NCI-H2029 (cell line): ENCODE measurements around the gene PLPP4.

Source experiments
- DNase-seq: peaks from one replicate; lab custom pipeline; 2025; lab: John Stamatoyannopoulos, UW

PLPP4 gene

DNA sequence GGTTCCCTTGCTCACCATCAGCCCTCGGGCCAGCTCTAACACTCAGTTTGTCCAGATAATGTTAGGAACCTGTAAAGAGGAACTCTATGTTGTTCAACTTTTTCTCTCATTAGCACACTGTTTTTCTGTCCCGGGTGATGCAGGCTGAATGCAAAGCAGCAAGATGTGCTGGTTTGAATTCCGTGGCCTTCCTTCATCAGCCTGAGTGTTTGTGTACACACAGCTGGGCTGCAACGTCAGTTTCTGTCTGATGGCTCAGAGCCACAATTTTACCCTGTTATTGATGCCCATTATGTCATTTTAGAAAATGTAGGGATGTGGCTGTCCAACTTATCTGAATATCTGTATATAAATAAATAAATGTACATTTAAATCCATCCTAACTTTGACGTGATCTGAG, 152.0 kb downstream of the PLPP4 start:
- DNase-seq = no peak

DNA sequence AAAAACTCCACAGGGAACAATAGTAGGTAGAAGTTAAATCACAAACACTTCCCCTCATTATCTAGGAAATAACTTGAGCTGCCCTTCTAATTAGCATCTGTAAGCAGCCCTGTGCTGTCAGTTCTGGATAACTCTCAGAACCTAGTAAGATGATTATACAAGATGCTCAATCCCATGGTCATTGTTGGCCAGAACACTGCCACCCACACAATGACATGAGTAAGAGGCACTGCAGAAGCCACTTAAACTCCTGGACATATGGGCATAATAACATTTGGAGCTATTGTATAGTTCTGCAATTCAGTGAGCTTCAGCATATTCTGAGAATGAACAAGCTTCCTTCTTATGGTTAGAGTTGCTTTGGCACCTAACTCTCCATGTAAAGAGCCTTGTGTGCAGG, 153.8 kb downstream of the PLPP4 start:
- DNase-seq = no peak

DNA sequence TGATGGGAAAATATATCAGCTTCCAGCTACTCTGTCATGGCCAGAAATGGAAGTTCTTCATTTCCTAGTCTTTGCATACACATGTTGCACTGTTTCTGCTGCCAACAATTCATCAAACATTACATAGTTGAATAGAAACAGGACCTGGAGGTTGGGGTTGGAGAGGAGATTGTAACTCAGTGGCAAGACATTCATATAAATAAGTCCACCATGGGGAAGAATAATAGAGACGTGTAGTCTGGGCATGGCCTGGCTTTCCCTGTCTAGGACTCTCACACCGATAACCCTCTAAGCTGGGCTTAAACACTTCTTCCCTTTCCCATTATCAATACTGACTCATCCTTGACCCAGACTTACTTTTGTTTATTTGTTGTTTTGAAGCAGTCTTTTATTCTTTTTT, 155.7 kb downstream of the PLPP4 start:
- no peak for DNase-seq

DNA sequence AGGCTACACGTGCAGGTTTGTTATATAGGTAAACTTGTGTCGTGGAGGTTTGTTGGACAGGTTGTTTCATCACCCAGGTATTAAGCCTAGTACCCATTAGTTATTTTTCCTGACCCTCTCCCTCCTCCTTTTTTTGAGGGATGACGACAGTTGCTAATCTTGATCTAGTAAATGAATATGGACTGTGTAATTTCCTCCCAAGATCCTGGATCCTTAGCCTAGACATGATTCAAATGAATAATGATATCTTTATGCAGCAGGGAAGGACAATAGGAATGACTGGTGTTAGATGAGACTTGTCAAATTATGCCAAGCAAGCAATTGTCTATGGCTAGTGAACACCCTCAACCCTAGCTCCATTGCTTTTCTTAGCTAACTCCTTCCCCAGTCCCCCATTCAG, 156.2 kb downstream of the PLPP4 start:
- DNase-seq = no peak

DNA sequence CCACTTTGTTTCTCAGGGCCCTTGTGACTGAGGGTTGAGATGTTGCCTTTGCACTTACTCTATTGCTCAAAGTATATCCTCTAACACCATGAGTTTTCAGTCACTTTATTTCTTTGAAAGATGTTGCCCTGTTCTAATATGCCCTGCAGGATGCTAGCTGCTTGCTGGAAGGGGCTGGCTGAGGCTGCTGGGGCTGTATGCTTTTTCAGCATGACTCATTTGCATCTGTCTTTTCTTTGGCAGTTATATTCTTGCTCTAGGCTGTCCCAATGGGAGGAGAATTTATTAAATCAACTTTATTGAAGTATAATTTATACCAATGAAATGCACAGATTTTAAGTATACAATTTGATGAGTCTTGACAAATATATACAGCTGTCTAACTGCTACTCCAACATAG, 157.7 kb downstream of the PLPP4 start:
- no peak for DNase-seq

DNA sequence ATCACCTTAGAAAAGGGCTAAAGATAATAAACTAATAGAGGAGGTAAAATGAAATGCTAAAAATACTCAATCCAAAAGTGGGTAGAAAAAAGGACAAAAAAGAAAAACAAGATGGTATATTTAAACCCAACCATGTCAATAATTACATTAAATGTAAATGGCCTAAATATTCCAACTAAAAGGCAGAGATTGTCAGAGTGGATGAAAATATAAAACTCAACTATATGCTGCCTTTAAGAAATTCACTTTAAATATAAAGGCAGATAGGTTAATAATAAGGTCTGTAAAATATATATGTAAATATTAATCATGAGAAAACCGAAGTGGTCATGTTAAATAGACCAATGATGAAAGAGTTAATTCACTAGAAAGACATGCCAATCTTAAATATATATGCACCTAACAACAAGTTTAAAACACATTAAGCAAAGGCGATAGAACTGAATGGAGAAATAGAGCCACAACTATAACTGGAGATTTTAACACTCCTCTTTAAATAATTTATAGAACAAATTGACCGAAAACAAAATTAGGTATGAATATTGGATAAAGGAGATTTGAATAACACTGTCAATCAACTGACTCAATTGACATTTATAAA, 159.4 kb downstream of the PLPP4 start:
- DNase-seq = no peak

DNA sequence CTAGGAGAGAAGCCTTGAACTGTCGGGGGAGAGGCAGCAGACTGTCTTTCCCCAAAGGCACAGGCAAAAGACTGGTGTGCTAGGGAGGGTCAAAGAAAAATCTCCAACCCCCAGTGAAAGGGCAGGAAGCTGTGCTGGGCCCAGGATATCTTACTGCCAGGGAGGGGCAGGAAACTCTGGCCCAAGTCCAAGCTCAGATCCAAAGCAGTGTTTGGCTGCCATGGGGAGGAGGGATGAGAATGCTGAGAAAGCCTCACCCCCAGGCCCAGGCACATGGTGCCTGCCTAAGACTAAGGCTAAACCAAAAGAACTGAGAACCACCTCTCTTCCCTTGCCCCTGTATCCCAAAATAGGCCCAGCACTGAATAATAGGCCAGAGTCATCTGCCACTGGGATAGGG, 171.2 kb downstream of the PLPP4 start:
- DNase-seq = no peak

DNA sequence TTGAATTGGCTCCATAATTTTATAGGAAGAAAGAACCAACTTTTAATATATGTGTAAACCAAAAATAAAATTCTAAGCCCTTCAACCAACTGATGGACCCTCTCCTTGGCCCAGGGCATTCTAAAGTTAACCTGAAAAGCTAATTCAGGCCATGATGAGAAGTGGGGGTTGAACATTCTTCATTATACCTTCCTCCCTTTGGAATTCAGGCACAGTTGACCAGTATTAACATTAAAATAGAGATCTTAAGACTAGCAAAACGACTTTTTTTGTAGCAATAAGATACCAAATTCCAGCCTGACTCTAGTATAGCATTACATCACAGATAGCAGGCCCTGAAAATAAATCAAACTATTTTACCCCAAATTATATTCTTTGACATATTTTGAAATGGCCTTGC, 173.2 kb downstream of the PLPP4 start:
- DNase-seq = no peak

DNA sequence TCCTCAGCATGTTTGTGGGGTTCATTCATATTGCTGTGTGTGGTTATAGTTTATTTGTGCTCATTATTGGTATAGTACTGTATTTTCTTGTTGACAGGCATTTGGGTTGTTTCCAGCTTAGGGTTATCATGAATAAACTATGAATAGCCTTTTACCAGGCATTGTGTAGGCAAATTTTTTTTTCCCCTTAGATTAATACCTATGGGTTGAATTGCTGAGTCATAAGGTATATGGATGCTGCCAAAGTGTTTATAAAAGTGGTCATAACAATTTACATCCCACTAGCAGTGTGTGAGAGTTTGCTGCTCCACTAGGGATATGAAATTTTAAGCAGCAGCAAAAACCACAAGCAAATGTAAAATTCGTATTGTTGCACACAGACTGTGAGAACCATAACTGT, 175.0 kb downstream of the PLPP4 start:
- DNase-seq = no peak

DNA sequence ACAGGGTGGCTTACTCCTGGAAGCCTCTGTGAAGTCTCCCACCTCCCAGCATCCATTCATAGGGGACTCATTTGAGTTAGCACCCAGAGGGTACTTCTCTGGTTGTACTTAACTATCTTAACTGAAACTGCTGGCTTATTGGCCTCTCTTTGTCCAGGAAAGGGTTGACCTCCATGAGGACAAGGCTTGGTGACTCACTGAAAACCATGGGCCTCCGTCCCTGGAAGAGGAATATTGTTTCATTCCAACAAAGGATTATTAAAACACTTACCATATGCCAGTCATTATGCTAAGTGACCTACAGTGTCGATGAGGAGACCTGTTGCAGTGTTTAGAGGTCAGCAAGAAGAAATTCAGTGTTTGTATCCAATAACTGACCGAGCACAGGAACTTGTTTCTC, 175.9 kb downstream of the PLPP4 start:
- no peak for DNase-seq

DNA sequence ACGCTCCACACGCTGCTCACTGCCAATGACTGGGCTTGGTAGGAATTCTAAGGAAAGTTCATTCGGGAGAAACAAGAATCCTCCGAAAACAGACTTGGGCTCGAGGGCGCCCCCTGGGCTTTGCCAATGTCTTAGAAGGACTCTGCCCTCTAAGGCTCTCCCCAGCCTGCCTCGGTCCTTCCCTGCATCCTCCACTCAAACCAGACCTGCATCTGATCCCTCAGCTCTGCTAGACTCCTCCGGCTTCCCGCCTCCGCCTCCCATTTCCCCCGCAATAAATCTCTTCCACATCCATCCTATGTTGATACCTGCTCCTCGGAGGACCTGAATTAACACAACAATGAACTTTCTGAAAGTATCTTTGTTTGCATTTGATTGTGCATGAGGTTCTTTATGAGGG, 177.6 kb downstream of the PLPP4 start:
- no peak for DNase-seq
